K562 (cell line): ENCODE results near the gene ATM.
"Not testable (repeated sequence)": the region's sequence is repeated elsewhere in the genome, so short reads cannot be mapped to it uniquely, and the experiment has no call there.

Experiments used
- POLR2A ChIP-seq: fragments of 450-650 bp; conservative IDR thresholded peaks from 2 replicates; pipeline ENCODE4 v1.6.1; 2016
- ZFP36 ChIP-seq: fragments of 150-350 bp; IDR thresholded peaks from 2 replicates; pipeline ENCODE4 v1.6.1; 2018; ENCODE audit warnings: low read length, low read depth; ENCODE audit not compliant: partially characterized antibody
- TF ChIP-seq, protein P1 (sequence below), 3 experiments: IDR thresholded peaks in 2 of 3; conservative IDR thresholded peaks in 1 of 3; 2 replicates each; pipeline ENCODE4 v1.5.1; 2011 to 2012; ENCODE audit warnings: low read length in 3 of 3, mild to moderate bottlenecking in 3 of 3, control low read depth in 2 of 3, improper control_type of control experiment in 1 of 3, inconsistent platforms in 1 of 3, low read depth in 1 of 3, mixed read lengths in 1 of 3, moderate library complexity in 1 of 3; ENCODE audit not compliant: insufficient read depth in 2 of 3

DNA sequence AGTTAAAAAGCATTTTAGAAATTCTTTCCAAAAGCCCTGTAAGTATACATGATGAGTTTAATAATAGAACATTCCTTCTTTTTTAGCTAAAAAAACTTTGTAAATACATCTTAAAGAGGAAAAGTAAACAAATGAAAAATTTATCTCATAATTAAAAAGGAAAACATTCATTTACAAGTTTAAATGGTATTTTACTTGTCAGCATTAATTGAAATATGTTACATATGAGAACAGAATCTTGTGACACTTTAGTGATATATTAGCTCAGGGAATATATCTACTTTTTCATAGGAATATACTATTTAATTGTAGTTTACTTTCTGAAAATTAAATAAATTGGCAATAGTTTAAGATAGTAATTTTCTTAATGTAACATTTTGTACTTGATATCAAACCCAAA lies 66.2 kb downstream of the ATM start:
- not testable (repeated sequence) for TF ChIP-seq POLR2A, ZFP36
- TF ChIP-seq, protein P1, sequence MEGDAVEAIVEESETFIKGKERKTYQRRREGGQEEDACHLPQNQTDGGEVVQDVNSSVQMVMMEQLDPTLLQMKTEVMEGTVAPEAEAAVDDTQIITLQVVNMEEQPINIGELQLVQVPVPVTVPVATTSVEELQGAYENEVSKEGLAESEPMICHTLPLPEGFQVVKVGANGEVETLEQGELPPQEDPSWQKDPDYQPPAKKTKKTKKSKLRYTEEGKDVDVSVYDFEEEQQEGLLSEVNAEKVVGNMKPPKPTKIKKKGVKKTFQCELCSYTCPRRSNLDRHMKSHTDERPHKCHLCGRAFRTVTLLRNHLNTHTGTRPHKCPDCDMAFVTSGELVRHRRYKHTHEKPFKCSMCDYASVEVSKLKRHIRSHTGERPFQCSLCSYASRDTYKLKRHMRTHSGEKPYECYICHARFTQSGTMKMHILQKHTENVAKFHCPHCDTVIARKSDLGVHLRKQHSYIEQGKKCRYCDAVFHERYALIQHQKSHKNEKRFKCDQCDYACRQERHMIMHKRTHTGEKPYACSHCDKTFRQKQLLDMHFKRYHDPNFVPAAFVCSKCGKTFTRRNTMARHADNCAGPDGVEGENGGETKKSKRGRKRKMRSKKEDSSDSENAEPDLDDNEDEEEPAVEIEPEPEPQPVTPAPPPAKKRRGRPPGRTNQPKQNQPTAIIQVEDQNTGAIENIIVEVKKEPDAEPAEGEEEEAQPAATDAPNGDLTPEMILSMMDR (IDR thresholded peaks at IDR 0.05 in 2 of 3, conservative IDR thresholded peaks at IDR 0.05 in 1 of 3; ENCODE audit: insufficient read depth in 2 of 3, low read depth in 1 of 3, low read length in 3 of 3), result not testable (repeated sequence)
